LNCAP (cell line): Measurements from ENCODE around the gene SULT1A2.

Source experiments
- CTCF ChIP-seq: fragments of 450-650 bp; IDR thresholded peaks from 2 replicates; pipeline ENCODE4 v1.5.1; 2017; ENCODE audit warnings: mild to moderate bottlenecking

SULT1A2 gene

GRCh38 chr16:28602529-28602928 lies 5.7 kb upstream of the SULT1A2 start:
- no peak for TF ChIP-seq CTCF

GRCh38 chr16:28597692-28598261 lies 927 bp upstream of the SULT1A2 start:
- no peak for TF ChIP-seq CTCF

- no peak for TF ChIP-seq CTCF
Measured at GRCh38 chr16:28596115-28596630, 677 bp downstream of the SULT1A2 start.

GRCh38 chr16:28592979-28593553 lies 3.8 kb downstream of the SULT1A2 start:
- TF ChIP-seq CTCF, result no peak

- TF ChIP-seq CTCF, result no peak
Measured at GRCh38 chr16:28592511-28592910, 4.3 kb downstream of the SULT1A2 start.

- no peak for TF ChIP-seq CTCF
Measured at GRCh38 chr16:28591355-28591754, 5.5 kb downstream of the SULT1A2 start.

GRCh38 chr16:28590384-28591340 lies 6.2 kb downstream of the SULT1A2 start:
- no peak for TF ChIP-seq CTCF
